Prostate gland (tissue), 2 donors: ENCODE data around the gene ACVR1C. TPM values are rescaled to one million over a fixed set of nuclear protein-coding genes. Genes with fewer than 3 reads are reported as not detected.

Source experiments
- DNase-seq: peaks from one replicate; pipeline ENCODE4 v3.0.0-alpha.2; 2019; ENCODE audit warnings: low spot score
- H3K27ac ChIP-seq, 2 donors: fragments of 200-600 bp; sonication (generic); 2 replicates each; pipeline ENCODE4 v1.5.1; 2017 to 2019
- H3K27me3 ChIP-seq: fragments of 200-600 bp; sonication (generic); replicated peaks from 2 replicates; pipeline ENCODE4 v1.5.1; 2019; ENCODE audit not compliant: insufficient read depth
- H3K36me3 ChIP-seq, 2 donors: fragments of 200-600 bp; sonication (generic); 1 replicate in 1 of 2; 2 replicates in 1 of 2; pipeline versions ENCODE4 v1.5.1 to v1.8.1; 2017 to 2019
- H3K4me1 ChIP-seq: fragments of 200-600 bp; sonication (generic); replicated peaks from 2 replicates; pipeline ENCODE4 v1.5.1; 2019
- H3K4me3 ChIP-seq, 2 donors: fragments of 200-600 bp; sonication (generic); 2 replicates each; pipeline ENCODE4 v1.5.1; 2017 to 2019
- H3K9me3 ChIP-seq: fragments of 200-600 bp; sonication (generic); 2 replicates; pipeline ENCODE4 v1.5.1; 2017
- POLR2A ChIP-seq: fragments of 450-650 bp; IDR thresholded peaks from one replicate; pipeline ENCODE4 v1.6.1; 2016; ENCODE audit warnings: antibody characterized with exemption, mild to moderate bottlenecking
- POLR2AphosphoS5 ChIP-seq: sonication (generic); formaldehyde crosslinking; IDR thresholded peaks from one replicate; pipeline ENCODE4 v1.6.1; 2017; ENCODE audit warnings: antibody characterized with exemption
- WGBS: methylation state at CpG from one replicate; pipeline ENCODE4 v1.1.5; 2018; 5-methylcytosine and 5-hydroxymethylcytosine counted together
- intact Hi-C: fragments of 100-400 bp; cut with DNase I; formaldehyde crosslinking; loops from one replicate; pipeline ENCODE4 v1.14.2; 2022
- total RNA-seq, 2 donors: library from RNA; depleted of rRNA; stranded (reverse); fragments of >200 nt; gene quantifications; one replicate each; pipeline ENCODE4 v1.1.0, GENCODE V29; 2016
- TF ChIP-seq, protein P1 (sequence below), 4 experiments: fragments of 200-600 bp in 2 of 4; fragments of 450-650 bp in 2 of 4; sonication (generic) in 2 of 4; IDR thresholded peaks; 1 replicate in 3 of 4; 2 replicates in 1 of 4; pipeline ENCODE4 v1.5.1; 2016 to 2019; ENCODE audit warnings: antibody characterized with exemption in 4 of 4, mild to moderate bottlenecking in 2 of 4, moderate library complexity in 2 of 4

Gene ACVR1C
- total RNA-seq, 2 donors from 2014 or later: 0.09 to 2.0 TPM

DNA sequence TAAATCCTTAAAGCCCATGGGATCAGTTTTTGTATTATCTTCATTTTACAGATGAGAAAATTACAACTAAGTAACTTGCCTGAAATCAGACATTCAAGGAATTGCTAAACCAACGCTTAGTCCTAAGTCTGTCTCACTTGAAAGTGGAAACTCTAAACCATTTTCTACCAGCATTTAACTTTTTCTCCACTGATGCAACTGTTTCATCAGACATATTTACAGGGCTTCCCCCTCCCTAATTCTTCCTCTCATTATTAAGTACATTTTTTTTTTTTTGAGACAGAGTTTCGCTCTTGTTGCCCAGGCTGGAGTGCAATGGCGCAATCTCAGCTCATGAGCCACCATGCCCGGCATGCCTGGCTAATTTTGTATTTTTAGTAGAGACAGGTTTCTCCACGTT is 88.6 kb downstream of the ACVR1C start:
- intact Hi-C loops: no loop called here
- Histone ChIP-seq H3K27me3 (no peaks in the 10 kb centered on the region), H3K4me1 (no peaks in the 10 kb centered on the region), H3K4me3 (no peak overlapping the region), H3K9me3 (no peaks in the 10 kb centered on the region), H3K36me3 (no peaks in the 10 kb centered on the region), H3K27ac (no peak overlapping the region)
- WGBS: 89% methylated on average over 5 of the region's 5 CpGs
- no peak for DNase-seq
- no peak for TF ChIP-seq POLR2A
- TF ChIP-seq POLR2AphosphoS5: no peak
- TF ChIP-seq, protein P1, sequence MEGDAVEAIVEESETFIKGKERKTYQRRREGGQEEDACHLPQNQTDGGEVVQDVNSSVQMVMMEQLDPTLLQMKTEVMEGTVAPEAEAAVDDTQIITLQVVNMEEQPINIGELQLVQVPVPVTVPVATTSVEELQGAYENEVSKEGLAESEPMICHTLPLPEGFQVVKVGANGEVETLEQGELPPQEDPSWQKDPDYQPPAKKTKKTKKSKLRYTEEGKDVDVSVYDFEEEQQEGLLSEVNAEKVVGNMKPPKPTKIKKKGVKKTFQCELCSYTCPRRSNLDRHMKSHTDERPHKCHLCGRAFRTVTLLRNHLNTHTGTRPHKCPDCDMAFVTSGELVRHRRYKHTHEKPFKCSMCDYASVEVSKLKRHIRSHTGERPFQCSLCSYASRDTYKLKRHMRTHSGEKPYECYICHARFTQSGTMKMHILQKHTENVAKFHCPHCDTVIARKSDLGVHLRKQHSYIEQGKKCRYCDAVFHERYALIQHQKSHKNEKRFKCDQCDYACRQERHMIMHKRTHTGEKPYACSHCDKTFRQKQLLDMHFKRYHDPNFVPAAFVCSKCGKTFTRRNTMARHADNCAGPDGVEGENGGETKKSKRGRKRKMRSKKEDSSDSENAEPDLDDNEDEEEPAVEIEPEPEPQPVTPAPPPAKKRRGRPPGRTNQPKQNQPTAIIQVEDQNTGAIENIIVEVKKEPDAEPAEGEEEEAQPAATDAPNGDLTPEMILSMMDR (IDR thresholded peaks at IDR 0.05): no peak

DNA sequence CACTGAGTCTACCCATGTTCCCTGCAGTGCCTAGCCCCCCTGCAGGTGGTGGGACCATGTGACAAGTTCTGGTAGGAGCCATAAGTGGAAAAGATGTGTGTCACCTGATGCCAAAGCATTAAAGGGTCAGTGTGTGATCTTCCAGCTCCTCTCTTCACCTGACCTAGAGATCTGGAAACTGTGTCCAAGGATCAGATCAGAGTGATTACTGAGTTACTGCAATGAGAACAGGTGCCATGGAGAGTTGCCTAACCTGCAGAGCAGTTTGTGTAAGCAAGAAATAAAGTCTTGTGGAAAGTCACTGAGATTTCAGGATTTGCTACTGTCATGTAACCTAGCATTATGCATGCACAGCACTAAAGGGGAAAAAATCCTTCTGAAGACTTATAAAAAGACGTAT is 90.6 kb downstream of the ACVR1C start:
- WGBS: 85% methylated on average over 1 of the region's 1 CpG
- intact Hi-C loops: no loop called here
- no peaks in the 10 kb centered on the region for H3K9me3 ChIP-seq
- no peak for DNase-seq
- H3K4me3 ChIP-seq: no peak overlapping the region
- H3K36me3 ChIP-seq: no peaks in the 10 kb centered on the region
- H3K4me1 ChIP-seq: no peaks in the 10 kb centered on the region
- no peak overlapping the region for H3K27ac ChIP-seq
- no peaks in the 10 kb centered on the region for H3K27me3 ChIP-seq
- TF ChIP-seq, protein P1 (IDR thresholded peaks at IDR 0.05): no peak
- TF ChIP-seq POLR2A: no peak
- TF ChIP-seq POLR2AphosphoS5: no peak

DNA sequence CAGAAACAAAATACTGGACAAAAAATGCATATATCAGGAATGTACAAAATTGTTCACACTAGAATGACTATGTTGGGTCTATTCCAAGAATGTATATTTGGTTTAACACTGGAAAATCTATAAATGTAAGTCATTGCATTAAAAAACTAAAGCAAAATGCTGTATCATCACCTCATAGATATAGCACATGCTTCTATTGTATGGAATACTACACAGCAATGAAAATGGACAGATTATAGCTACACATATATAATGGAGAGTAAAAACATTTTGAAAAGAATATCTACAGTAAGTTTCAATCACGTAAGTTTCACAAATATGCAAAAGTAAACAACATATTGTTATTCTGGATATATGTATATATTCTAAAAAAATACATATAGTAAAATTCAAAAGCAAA is 91.8 kb downstream of the ACVR1C start:
- no peaks in the 10 kb centered on the region for H3K4me1 ChIP-seq
- no peak overlapping the region for H3K27ac ChIP-seq
- 81% methylated on average over 1 of the region's 1 CpG for WGBS
- H3K36me3 ChIP-seq: no peaks in the 10 kb centered on the region
- H3K9me3 ChIP-seq: no peaks in the 10 kb centered on the region
- no peak for TF ChIP-seq POLR2A
- no peak for TF ChIP-seq POLR2AphosphoS5
- TF ChIP-seq, protein P1 (IDR thresholded peaks at IDR 0.05): no peak
- H3K27me3 ChIP-seq: no peaks in the 10 kb centered on the region
- intact Hi-C loops: no loop called here
- DNase-seq: no peak
- H3K4me3 ChIP-seq: no peak overlapping the region

DNA sequence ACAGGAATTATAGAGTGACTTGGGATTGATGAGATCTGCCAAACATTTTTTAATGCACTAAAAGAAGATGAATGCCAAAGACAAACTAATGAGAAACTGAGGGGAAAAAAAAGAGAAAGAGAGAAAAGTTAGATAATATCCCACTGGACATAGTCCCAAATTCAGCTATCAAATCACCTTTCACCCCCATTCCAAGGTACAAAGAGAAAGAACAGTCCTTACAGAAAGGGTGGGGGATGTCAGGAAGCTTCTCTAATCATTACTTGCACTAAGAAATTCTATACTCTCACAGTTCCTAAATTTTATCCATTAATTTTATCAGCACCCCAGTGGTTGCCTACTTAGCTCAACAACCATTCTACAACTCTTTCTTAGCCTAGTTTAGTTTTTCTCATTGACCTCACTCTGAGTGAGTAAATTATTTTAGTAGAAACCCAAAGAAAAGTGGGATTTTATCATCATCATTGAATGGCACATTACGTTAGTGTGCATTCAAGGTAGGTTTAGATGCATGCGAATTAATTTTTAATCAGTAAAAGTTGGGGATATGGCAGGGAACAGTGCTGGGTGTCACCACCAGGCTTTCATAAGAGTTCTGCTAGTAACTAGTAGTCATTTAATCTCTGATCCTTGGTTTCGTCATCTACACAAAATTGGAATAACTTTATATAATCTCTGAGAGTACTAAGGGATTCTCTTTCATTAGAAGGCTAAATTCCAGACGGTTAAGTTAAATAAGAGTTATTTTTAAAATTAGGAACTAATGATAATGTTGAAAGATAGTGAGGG is 99.5 kb downstream of the ACVR1C start:
- Histone ChIP-seq H3K27me3 (no peaks in the 10 kb centered on the region), H3K4me3 (no peak overlapping the region), H3K36me3 (no peaks in the 10 kb centered on the region), H3K27ac (no peak overlapping the region), H3K9me3 (no peaks in the 10 kb centered on the region), H3K4me1 (no peaks in the 10 kb centered on the region)
- TF ChIP-seq, protein P1 (IDR thresholded peaks at IDR 0.05): no peak
- TF ChIP-seq POLR2A (no peak), POLR2AphosphoS5 (no peak)
- intact Hi-C loops: no loop called here
- no peak for DNase-seq
- WGBS: 93% methylated on average over 4 of the region's 4 CpGs

DNA sequence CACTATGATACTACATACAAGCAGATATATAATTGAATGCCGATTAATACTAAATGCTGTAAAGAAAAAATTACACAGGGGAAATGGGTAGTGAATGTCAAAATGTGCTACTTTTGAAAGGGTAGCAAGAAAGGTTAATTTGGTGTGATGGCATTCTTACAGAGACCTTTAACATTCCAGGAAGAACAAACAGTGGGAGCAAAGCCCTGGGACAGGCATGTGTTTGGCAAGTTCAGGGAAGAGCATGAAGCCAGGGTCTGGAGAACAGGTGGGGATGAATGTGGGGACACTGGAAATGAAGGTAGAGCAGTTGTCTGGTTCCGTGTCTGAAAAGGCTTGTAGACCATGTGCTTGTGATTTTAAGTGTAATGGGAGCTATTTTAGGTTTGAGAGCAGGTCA is 102.6 kb downstream of the ACVR1C start:
- H3K36me3 ChIP-seq: no peaks in the 10 kb centered on the region
- H3K27me3 ChIP-seq: no peaks in the 10 kb centered on the region
- intact Hi-C loops: no loop called here
- DNase-seq: no peak
- no peak overlapping the region for H3K27ac ChIP-seq
- no peak for TF ChIP-seq POLR2A
- TF ChIP-seq POLR2AphosphoS5: no peak
- TF ChIP-seq, protein P1 (IDR thresholded peaks at IDR 0.05): no peak
- WGBS: 90% methylated on average over 2 of the region's 2 CpGs
- H3K4me3 ChIP-seq: no peak overlapping the region
- no peaks in the 10 kb centered on the region for H3K4me1 ChIP-seq
- H3K9me3 ChIP-seq: no peaks in the 10 kb centered on the region
